Neural progenitor cell (in vitro differentiated cells): ENCODE results near the gene OBP2B.

Experiments
- EZH2 ChIP-seq: fragments of 200-600 bp; sonication (generic); IDR thresholded peaks from 2 replicates; pipeline ENCODE4 v1.6.1; 2017; ENCODE audit warnings: antibody characterized with exemption, mild to moderate bottlenecking, moderate library complexity
- TF ChIP-seq, protein P1 (sequence below): fragments of 200-600 bp; sonication (generic); IDR thresholded peaks from 2 replicates; pipeline ENCODE4 v1.5.1; 2017; ENCODE audit warnings: antibody characterized with exemption, mild to moderate bottlenecking

DNA sequence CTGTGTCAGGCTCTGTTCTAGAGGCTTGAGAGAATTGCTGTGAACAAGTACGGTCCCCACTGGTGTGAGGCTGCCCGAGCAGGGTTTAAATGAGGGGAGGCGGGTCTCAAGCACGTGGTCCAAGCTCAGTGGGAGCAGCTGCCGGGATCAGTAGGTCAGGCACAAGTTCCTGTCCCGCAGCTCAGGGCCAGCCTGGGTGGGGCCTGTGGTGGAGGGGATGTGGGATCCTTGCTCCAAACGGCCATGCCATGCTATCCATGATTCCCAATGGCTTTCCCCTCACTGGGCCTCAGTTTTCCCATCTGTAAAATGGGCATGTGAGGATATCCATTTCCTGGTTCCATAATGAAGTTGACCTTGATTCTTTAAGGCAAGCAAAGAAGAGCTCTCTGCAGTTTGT lies 17.1 kb downstream of the OBP2B start:
- TF ChIP-seq, protein P1, sequence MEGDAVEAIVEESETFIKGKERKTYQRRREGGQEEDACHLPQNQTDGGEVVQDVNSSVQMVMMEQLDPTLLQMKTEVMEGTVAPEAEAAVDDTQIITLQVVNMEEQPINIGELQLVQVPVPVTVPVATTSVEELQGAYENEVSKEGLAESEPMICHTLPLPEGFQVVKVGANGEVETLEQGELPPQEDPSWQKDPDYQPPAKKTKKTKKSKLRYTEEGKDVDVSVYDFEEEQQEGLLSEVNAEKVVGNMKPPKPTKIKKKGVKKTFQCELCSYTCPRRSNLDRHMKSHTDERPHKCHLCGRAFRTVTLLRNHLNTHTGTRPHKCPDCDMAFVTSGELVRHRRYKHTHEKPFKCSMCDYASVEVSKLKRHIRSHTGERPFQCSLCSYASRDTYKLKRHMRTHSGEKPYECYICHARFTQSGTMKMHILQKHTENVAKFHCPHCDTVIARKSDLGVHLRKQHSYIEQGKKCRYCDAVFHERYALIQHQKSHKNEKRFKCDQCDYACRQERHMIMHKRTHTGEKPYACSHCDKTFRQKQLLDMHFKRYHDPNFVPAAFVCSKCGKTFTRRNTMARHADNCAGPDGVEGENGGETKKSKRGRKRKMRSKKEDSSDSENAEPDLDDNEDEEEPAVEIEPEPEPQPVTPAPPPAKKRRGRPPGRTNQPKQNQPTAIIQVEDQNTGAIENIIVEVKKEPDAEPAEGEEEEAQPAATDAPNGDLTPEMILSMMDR, result no peak
- TF ChIP-seq EZH2, result no peak
